Activated CD8-positive, alpha-beta T cell treated with anti-CD3 and anti-CD28 coated beads for 36 hours (primary cell): ENCODE data around the gene TNPO1. TPM values are rescaled to one million over a fixed set of nuclear protein-coding genes. Genes with fewer than 3 reads are reported as not detected.

Source experiments
- ATAC-seq: fragments of 200-7000 bp; cut with Tn5 transposase; one replicate; pipeline ENCODE4 v1.10.0; 2021; ENCODE audit warnings: mild to moderate bottlenecking, moderate library complexity
- CTCF ChIA-PET: fragments of 350-600 bp; sonication (Branson Sonifier 250); formaldehyde crosslinking; loops from one replicate; lab custom pipeline; 2021; ENCODE audit warnings: antibody characterized with exemption; lab: Charles Lee
- POLR2A ChIA-PET: fragments of 350-600 bp; sonication (Branson Sonifier 250); formaldehyde crosslinking; loops from one replicate; lab custom pipeline; 2021; ENCODE audit warnings: antibody characterized with exemption; lab: Charles Lee
- DNase-seq: peaks from one replicate; pipeline ENCODE4 v3.0.0-alpha.2; 2020
- H3K27ac Mint-ChIP-seq: one replicate; pipeline ENCODE4 v1.8.0; 2021; ENCODE audit warnings: mild to moderate bottlenecking, mixed read lengths
- H3K27me3 Mint-ChIP-seq: one replicate; pipeline ENCODE4 v1.8.0; 2021; ENCODE audit warnings: mixed read lengths
- H3K36me3 Mint-ChIP-seq: one replicate; pipeline ENCODE4 v1.8.0; 2021; ENCODE audit warnings: low read depth, mixed read lengths
- H3K4me1 Mint-ChIP-seq: one replicate; pipeline ENCODE4 v1.8.0; 2021; ENCODE audit warnings: low read depth, mixed read lengths
- H3K4me3 Mint-ChIP-seq: one replicate; pipeline ENCODE4 v1.8.0; 2021; ENCODE audit warnings: mild to moderate bottlenecking, moderate library complexity, mixed read lengths
- H3K9me3 Mint-ChIP-seq: one replicate; pipeline ENCODE4 v1.8.0; 2021; ENCODE audit warnings: mixed read lengths
- intact Hi-C: fragments of 100-400 bp; cut with micrococcal nuclease; formaldehyde crosslinking; loops from one replicate; pipeline ENCODE4 v1.10.0; 2022
- total RNA-seq, 2 experiments: library from RNA; stranded (reverse); gene quantifications; one replicate each; pipeline ENCODE4 v1.2.3, GENCODE V29; 2021
- TF ChIP-seq, protein P1 (sequence below): fragments of 200-600 bp; IDR thresholded peaks from one replicate; pipeline ENCODE4 v1.8.0; 2022; ENCODE audit warnings: antibody characterized with exemption, mild to moderate bottlenecking

The TNPO1 gene
- total RNA-seq, 2 experiments from 2014 or later, result 97.8 to 116 TPM

DNA sequence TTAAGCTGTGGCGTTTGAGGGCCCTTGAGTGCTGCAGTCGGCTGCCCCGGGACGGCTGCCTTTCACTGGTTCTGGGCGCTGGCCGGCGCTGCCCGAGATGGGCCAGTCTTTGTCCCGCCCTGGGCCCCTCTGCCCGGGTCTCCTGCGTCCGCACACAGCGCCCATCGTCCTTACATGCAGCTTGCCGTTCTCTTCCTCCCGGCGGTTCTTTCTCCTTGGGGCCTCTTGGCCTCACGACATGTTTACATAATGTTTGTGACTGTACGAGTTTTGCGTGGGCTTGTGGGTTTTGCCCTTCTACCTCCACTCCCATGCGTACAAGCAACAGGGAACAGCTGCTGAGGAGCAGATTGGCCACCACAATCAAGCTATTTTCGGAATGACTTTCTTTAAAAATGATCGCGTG, 618 bp downstream of the TNPO1 start:
- H3K4me3 Mint-ChIP-seq, result peak overlapping the region; percentile 80
- peak; percentile 75 for DNase-seq
- ChIA-PET CTCF (interaction anchor here (0.7 to 3.7 kb wide), 10 partner anchors 10 to 497 kb away, joined by 3 to 38 read pairs (median 6); partner anchors contain the start of genes MRPS27 and PTCD2), POLR2A (interaction anchor here (0.7 to 3.0 kb wide), 9 partner anchors 9 to 497 kb away, joined by 3 to 23 read pairs (median 5); partner anchors contain the start of genes MRPS27 and PTCD2)
- H3K36me3 Mint-ChIP-seq, result no peaks in the 10 kb centered on the region
- H3K9me3 Mint-ChIP-seq, result no peaks in the 10 kb centered on the region
- peaks cover 7% of the 10 kb centered on the region for H3K27me3 Mint-ChIP-seq
- peak overlapping the region; percentile 87 for H3K27ac Mint-ChIP-seq
- intact Hi-C loops, result no loop called here
- peaks cover 22% of the 10 kb centered on the region for H3K4me1 Mint-ChIP-seq
- TF ChIP-seq, protein P1, sequence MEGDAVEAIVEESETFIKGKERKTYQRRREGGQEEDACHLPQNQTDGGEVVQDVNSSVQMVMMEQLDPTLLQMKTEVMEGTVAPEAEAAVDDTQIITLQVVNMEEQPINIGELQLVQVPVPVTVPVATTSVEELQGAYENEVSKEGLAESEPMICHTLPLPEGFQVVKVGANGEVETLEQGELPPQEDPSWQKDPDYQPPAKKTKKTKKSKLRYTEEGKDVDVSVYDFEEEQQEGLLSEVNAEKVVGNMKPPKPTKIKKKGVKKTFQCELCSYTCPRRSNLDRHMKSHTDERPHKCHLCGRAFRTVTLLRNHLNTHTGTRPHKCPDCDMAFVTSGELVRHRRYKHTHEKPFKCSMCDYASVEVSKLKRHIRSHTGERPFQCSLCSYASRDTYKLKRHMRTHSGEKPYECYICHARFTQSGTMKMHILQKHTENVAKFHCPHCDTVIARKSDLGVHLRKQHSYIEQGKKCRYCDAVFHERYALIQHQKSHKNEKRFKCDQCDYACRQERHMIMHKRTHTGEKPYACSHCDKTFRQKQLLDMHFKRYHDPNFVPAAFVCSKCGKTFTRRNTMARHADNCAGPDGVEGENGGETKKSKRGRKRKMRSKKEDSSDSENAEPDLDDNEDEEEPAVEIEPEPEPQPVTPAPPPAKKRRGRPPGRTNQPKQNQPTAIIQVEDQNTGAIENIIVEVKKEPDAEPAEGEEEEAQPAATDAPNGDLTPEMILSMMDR, result no peak
- peak; percentile 37 for ATAC-seq

DNA sequence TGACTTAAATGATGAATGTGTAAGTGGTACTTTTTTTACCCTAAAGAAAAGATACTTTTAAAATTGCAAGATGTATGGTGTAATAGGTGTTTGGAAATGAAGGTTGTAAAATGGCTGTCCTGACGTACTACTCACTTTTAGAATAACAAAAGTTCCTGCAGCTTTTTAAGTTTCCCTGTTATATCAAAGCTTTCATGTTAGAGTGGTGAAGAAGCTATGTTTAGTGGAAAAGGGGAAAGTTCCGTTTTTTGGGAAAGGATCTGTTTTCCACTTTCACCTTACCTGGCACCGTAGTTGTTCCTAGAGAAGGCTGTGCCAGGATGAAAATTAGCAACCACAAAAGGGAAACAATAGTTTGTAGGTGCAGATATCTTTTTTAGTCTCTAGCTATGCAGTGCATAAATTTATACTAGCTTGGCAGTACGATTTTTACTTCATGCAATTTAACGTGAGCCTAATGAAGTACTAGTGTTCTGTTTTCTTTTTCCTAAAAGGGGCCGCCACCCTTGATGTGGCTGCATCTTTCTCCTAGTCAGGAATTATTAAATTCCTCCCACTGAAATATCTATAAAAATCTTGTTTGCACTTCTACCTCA, 1.3 kb downstream of the TNPO1 start:
- Mint-ChIP-seq H3K9me3 (no peaks in the 10 kb centered on the region), H3K4me3 (peak overlapping the region; percentile 80), H3K27ac (peak overlapping the region; percentile 87), H3K36me3 (no peaks in the 10 kb centered on the region), H3K4me1 (peaks cover 23% of the 10 kb centered on the region), H3K27me3 (peaks cover 2% of the 10 kb centered on the region)
- DNase-seq (no peak), ATAC-seq (no peak)
- TF ChIP-seq, protein P1, result no peak
- CTCF ChIA-PET, result interaction anchor here (0.7 to 3.7 kb wide), 15 partner anchors 10 to 498 kb away, joined by 3 to 38 read pairs (median 6); partner anchors contain the start of genes MRPS27 and PTCD2
- intact Hi-C loops, result no loop called here
- POLR2A ChIA-PET, result interaction anchor here (1.2 to 3.0 kb wide), 5 partner anchors 8 to 43 kb away, joined by 5 to 23 read pairs (median 10); no protein-coding TSS in a partner anchor

DNA sequence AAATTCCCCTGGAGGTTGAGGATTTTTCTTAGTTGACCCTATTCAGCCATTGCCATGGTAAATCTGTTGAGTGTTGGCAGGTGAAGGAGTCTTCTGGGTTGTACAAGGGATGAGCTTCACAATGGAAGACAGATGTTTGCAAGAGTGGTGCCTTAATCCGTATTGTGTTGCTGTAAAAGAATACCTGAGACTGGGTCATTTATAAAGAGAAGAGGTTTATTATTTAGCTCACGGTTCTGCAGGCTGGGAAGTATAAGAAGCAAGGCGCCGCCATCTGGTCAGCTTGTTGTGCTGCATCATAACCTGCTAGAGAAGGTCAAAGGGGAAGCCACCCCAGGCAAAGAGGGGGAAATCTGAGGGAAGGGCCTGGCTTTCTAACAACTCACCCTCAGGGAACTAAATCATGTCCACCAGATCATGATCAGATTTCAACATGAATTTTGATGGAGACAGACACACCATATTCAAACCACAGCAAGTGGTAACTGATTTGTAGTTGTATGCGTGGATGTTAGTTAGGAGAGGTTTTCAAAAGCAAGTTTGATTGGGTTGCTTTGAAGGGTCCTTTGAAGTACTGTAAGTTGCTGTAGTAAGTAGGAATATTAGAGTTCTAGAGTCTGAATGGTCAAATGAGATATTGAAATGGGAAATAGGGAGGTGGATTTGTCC, 2.5 kb downstream of the TNPO1 start:
- TF ChIP-seq, protein P1, result peak; percentile 60
- peak; percentile 29 for ATAC-seq
- peak overlapping the region; percentile 11 for H3K4me3 Mint-ChIP-seq
- no peaks in the 10 kb centered on the region for H3K36me3 Mint-ChIP-seq
- DNase-seq, result peak; percentile 76
- H3K27ac Mint-ChIP-seq, result no peak overlapping the region
- peaks cover 23% of the 10 kb centered on the region for H3K4me1 Mint-ChIP-seq
- CTCF ChIA-PET, result interaction anchor here (0.8 to 3.7 kb wide), 17 partner anchors 11 to 453 kb away, joined by 3 to 38 read pairs (median 4); no protein-coding TSS in a partner anchor
- POLR2A ChIA-PET, result interaction anchor here (0.6 to 2.0 kb wide), 4 partner anchors 11 to 1087 kb away, joined by 3 to 6 read pairs (median 4); no protein-coding TSS in a partner anchor
- H3K27me3 Mint-ChIP-seq, result no peaks in the 10 kb centered on the region
- intact Hi-C loops, result no loop called here
- no peaks in the 10 kb centered on the region for H3K9me3 Mint-ChIP-seq

DNA sequence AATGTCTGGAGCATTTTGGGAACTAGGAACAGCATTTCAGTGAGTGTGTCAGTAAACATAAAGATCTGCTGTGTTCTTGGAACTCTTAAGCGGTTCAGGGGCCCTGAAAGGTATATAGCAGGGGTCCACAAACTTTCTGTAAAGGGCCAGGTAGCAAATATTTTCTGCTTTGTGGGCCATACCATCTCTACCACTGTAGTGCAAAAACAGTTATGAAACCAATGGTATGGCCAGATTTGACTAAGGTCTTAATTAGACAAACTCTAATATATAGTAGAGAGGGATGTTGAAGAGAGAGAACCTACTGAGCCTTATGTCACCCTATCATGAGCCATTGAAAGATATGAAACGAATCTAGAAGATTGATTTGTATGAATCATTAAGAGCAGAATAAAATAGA, 5.3 kb downstream of the TNPO1 start:
- H3K36me3 Mint-ChIP-seq, result no peaks in the 10 kb centered on the region
- ChIA-PET POLR2A (no interaction called here), CTCF (no interaction called here)
- no peak overlapping the region for H3K4me3 Mint-ChIP-seq
- ATAC-seq (no peak), DNase-seq (no peak)
- no peaks in the 10 kb centered on the region for H3K27me3 Mint-ChIP-seq
- H3K9me3 Mint-ChIP-seq, result no peaks in the 10 kb centered on the region
- intact Hi-C loops, result no loop called here
- H3K27ac Mint-ChIP-seq, result no peak overlapping the region
- TF ChIP-seq, protein P1, result no peak
- peaks cover 23% of the 10 kb centered on the region for H3K4me1 Mint-ChIP-seq

- DNase-seq, result no peak
Measured at GRCh38 chr5:72822944-72823343, 6.5 kb downstream of the TNPO1 start.

More at GRCh38 chr5:72822944-72823343, 6.5 kb downstream of the TNPO1 start:
- ChIA-PET CTCF (no interaction called here), POLR2A (no interaction called here)
- Mint-ChIP-seq H3K4me3 (no peak overlapping the region), H3K27ac (no peak overlapping the region), H3K9me3 (no peaks in the 10 kb centered on the region), H3K36me3 (no peaks in the 10 kb centered on the region), H3K27me3 (no peaks in the 10 kb centered on the region), H3K4me1 (peaks cover 17% of the 10 kb centered on the region)
- intact Hi-C loops, result no loop called here
- TF ChIP-seq, protein P1, result no peak
- no peak for ATAC-seq
